H9 (cell line): Measurements from ENCODE around the gene FARS2. TPM values are rescaled to one million over a fixed set of nuclear protein-coding genes. Genes with fewer than 3 reads are reported as not detected.

Experiments used
- DNase-seq: peaks from one replicate; pipeline ENCODE4 v3.0.0-alpha.2; 2017
- H2AFZ ChIP-seq: one replicate; pipeline ENCODE4 v1.6.1; 2013; ENCODE audit warnings: mild to moderate bottlenecking, low read length, control low read depth, moderate library complexity
- H2AK5ac ChIP-seq: 2 replicates; pipeline ENCODE4 v1.6.1; 2013; ENCODE audit warnings: low read length, control low read depth, mixed read lengths; ENCODE audit not compliant: insufficient read length
- H2BK120ac ChIP-seq: one replicate; pipeline ENCODE4 v1.6.1; 2013; ENCODE audit warnings: low read depth, mild to moderate bottlenecking, low read length, control low read depth, inconsistent platforms; ENCODE audit not compliant: poor library complexity, severe bottlenecking
- H2BK12ac ChIP-seq: 2 replicates; pipeline ENCODE4 v1.6.1; 2013; ENCODE audit warnings: low read length, control low read depth, mixed read lengths, low read depth; ENCODE audit not compliant: insufficient read length
- H2BK15ac ChIP-seq: 2 replicates; pipeline ENCODE4 v1.6.1; 2013; ENCODE audit warnings: low read depth, low read length, control low read depth
- H2BK20ac ChIP-seq: one replicate; pipeline ENCODE4 v1.6.1; 2013; ENCODE audit warnings: low read depth, mild to moderate bottlenecking, low read length, control low read depth, inconsistent platforms; ENCODE audit not compliant: poor library complexity, severe bottlenecking
- H2BK5ac ChIP-seq: 2 replicates; pipeline ENCODE4 v1.6.1; 2013; ENCODE audit warnings: low read length, control low read depth, mixed read lengths; ENCODE audit not compliant: insufficient read length
- H3K14ac ChIP-seq: 2 replicates; pipeline ENCODE4 v1.6.1; 2013; ENCODE audit warnings: low read length, control low read depth; ENCODE audit not compliant: insufficient read depth
- H3K18ac ChIP-seq: 2 replicates; pipeline ENCODE4 v1.6.1; 2013; ENCODE audit warnings: low read depth, mild to moderate bottlenecking, mixed read lengths, low read length, control low read depth; ENCODE audit not compliant: insufficient read length
- H3K23ac ChIP-seq: 2 replicates; pipeline ENCODE4 v1.6.1; 2013; ENCODE audit warnings: low read length, control low read depth, mixed read lengths, low read depth; ENCODE audit not compliant: insufficient read length
- H3K23me2 ChIP-seq: 2 replicates; pipeline ENCODE4 v1.6.1; 2013; ENCODE audit warnings: low read depth, mild to moderate bottlenecking, mixed read lengths, low read length, control low read depth; ENCODE audit not compliant: insufficient read length, poor library complexity, severe bottlenecking
- H3K27ac ChIP-seq: 2 replicates; pipeline ENCODE4 v1.5.1; 2013; ENCODE audit warnings: low read length, control low read depth, mixed read lengths, low read depth; ENCODE audit not compliant: insufficient read length
- H3K27me3 ChIP-seq: 2 replicates; pipeline ENCODE4 v1.6.1; 2013; ENCODE audit warnings: low read length, control low read depth, inconsistent platforms; ENCODE audit not compliant: insufficient read depth
- H3K4ac ChIP-seq: 2 replicates; pipeline ENCODE4 v1.6.1; 2013; ENCODE audit warnings: low read depth, mild to moderate bottlenecking, control low read depth, inconsistent platforms, low read length, moderate library complexity
- H3K4me1 ChIP-seq: 2 replicates; pipeline ENCODE4 v1.6.1; 2013; ENCODE audit warnings: low read length, control low read depth, inconsistent platforms; ENCODE audit not compliant: insufficient read depth
- H3K4me2 ChIP-seq: 2 replicates; pipeline ENCODE4 v1.6.1; 2013; ENCODE audit warnings: low read length, control low read depth, mixed read lengths; ENCODE audit not compliant: insufficient read length, insufficient read depth
- H3K56ac ChIP-seq: 2 replicates; pipeline ENCODE4 v1.6.1; 2013; ENCODE audit warnings: low read depth, mild to moderate bottlenecking, mixed read lengths, low read length, control low read depth; ENCODE audit not compliant: insufficient read length
- H3K79me1 ChIP-seq: 2 replicates; pipeline ENCODE4 v1.6.1; 2013; ENCODE audit warnings: low read depth, mild to moderate bottlenecking, moderate library complexity, low read length, control low read depth, inconsistent platforms; ENCODE audit not compliant: insufficient read depth, poor library complexity, severe bottlenecking
- H3K79me2 ChIP-seq: 2 replicates; pipeline ENCODE4 v1.6.1; 2013; ENCODE audit warnings: low read length, control low read depth, inconsistent platforms; ENCODE audit not compliant: insufficient read depth
- H3K9ac ChIP-seq: 2 replicates; pipeline ENCODE4 v1.6.1; 2013; ENCODE audit warnings: low read length, control low read depth, mixed read lengths; ENCODE audit not compliant: insufficient read length; ENCODE audit errors: extremely low read depth
- H3K9me3 ChIP-seq: one replicate; pipeline ENCODE4 v1.6.1; 2013; ENCODE audit warnings: low read depth, low read length, inconsistent platforms; ENCODE audit not compliant: control insufficient read depth
- H3T11ph ChIP-seq: one replicate; pipeline ENCODE4 v1.6.1; 2013; ENCODE audit warnings: mild to moderate bottlenecking, low read length, control low read depth, inconsistent platforms
- H4K20me1 ChIP-seq: one replicate; pipeline ENCODE4 v1.6.1; 2013; ENCODE audit not compliant: control insufficient read depth, insufficient read length, insufficient read depth
- H4K5ac ChIP-seq: 2 replicates; pipeline ENCODE4 v1.6.1; 2013; ENCODE audit warnings: low read depth, mild to moderate bottlenecking, mixed read lengths, low read length, control low read depth; ENCODE audit not compliant: insufficient read length
- H4K8ac ChIP-seq: replicated peaks from 2 replicates; pipeline ENCODE4 v1.6.1; 2013; ENCODE audit warnings: low read length, control low read depth, mixed read lengths, low read depth; ENCODE audit not compliant: insufficient read length
- H4K91ac ChIP-seq: 2 replicates; pipeline ENCODE4 v1.6.1; 2013; ENCODE audit warnings: low read depth, mild to moderate bottlenecking, moderate library complexity, mixed read lengths, low read length, control low read depth; ENCODE audit not compliant: insufficient read length
- H3K27ac Mint-ChIP-seq, 3 experiments: 2 replicates in 2 of 3; 3 replicates in 1 of 3; pipeline ENCODE4 v1.8.0; 2020 to 2021; ENCODE audit warnings: mixed read lengths in 3 of 3, mild to moderate bottlenecking in 1 of 3, moderate library complexity in 1 of 3
- H3K27me3 Mint-ChIP-seq: 2 replicates; pipeline ENCODE4 v1.8.0; 2021; ENCODE audit warnings: low read depth, mild to moderate bottlenecking, moderate library complexity, mixed read lengths
- H3K36me3 Mint-ChIP-seq, 3 experiments: 2 replicates in 2 of 3; 3 replicates in 1 of 3; pipeline ENCODE4 v1.8.0; 2020 to 2021; ENCODE audit warnings: low read depth in 3 of 3, mixed read lengths in 3 of 3; ENCODE audit not compliant: insufficient read depth in 1 of 3
- H3K4me1 Mint-ChIP-seq, 2 experiments: 2 replicates each; pipeline ENCODE4 v1.8.0; 2020; ENCODE audit warnings: mixed read lengths in 2 of 2
- H3K4me3 Mint-ChIP-seq, 2 experiments: 2 replicates in 1 of 2; 3 replicates in 1 of 2; pipeline ENCODE4 v1.8.0; 2020 to 2021; ENCODE audit warnings: mild to moderate bottlenecking in 2 of 2, mixed read lengths in 2 of 2, moderate library complexity in 1 of 2
- H3K9me3 Mint-ChIP-seq, 2 experiments: 2 replicates in 1 of 2; 3 replicates in 1 of 2; pipeline ENCODE4 v1.8.0; 2020; ENCODE audit warnings: mild to moderate bottlenecking in 2 of 2, mixed read lengths in 2 of 2, moderate library complexity in 1 of 2
- WGBS: extraction: QIAGEN DNeasy Blood & Tissue Kit; methylation state at CpG from one replicate; pipeline ENCODE4 v1.1.7; 2013; ENCODE audit warnings: missing lambda C conversion rate, low lambda C conversion rate, mixed read lengths; ENCODE audit not compliant: insufficient read length; ENCODE audit errors: extremely low coverage; 5-methylcytosine and 5-hydroxymethylcytosine counted together
- total RNA-seq: library from RNA; stranded (reverse); gene quantifications from 2 replicates; pipeline ENCODE4 v1.2.1, GENCODE V29; 2021
- TF ChIP-seq, protein P1 (sequence below): fragments of 200-600 bp; sonication (generic); conservative IDR thresholded peaks from 3 replicates; pipeline ENCODE4 v1.8.0; 2021; ENCODE audit warnings: antibody characterized with exemption, mild to moderate bottlenecking

Gene FARS2
- total RNA-seq, 1 experiment from 2014 or later: 8.5 TPM

DNA sequence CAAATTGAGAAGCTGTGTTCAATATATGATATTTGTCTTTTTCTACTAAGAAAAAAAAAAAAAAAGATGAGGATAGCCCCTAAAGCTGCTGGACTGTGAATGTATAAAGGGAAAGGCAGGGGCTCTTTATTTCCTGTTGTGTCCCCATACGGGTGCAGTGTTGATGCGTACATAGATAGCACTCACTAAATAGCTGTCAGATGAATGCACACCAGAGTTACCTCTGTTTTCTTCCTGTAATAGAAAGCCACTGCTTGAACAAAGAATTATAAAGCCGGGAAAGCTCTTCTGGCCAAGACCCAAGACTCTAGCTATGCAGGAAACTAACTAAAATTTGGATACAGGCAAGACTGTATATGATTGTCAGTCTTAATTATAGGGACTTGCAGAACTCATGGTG is 260.0 kb downstream of the FARS2 start:
- no CpG with 5 or more reads among the region's 3 CpGs for WGBS
- H4K5ac ChIP-seq: no peak overlapping the region

More for the DNA sequence above, 260.0 kb downstream of the FARS2 start:
- Mint-ChIP-seq H3K4me1 (no peaks in the 10 kb centered on the region), H3K4me3 (no peak overlapping the region), H3K27me3 (no peaks in the 10 kb centered on the region), H3K36me3 (no peaks in the 10 kb centered on the region), H3K27ac (no peak overlapping the region), H3K9me3 (no peaks in the 10 kb centered on the region)
- H3K14ac ChIP-seq: no peak overlapping the region
- no peaks in the 10 kb centered on the region for H3K4me1 ChIP-seq
- no peaks in the 10 kb centered on the region for H4K20me1 ChIP-seq
- H4K8ac ChIP-seq: no peak overlapping the region
- H2BK15ac ChIP-seq: no peak overlapping the region
- H3K23me2 ChIP-seq: no peaks in the 10 kb centered on the region
- no peaks in the 10 kb centered on the region for H3K27me3 ChIP-seq
- H3K79me2 ChIP-seq: no peaks in the 10 kb centered on the region
- no peaks in the 10 kb centered on the region for H3K9me3 ChIP-seq
- H3K27ac ChIP-seq: no peak overlapping the region
- H2AFZ ChIP-seq: no peak overlapping the region
- H3K9ac ChIP-seq: no peak overlapping the region
- no peak overlapping the region for H2BK5ac ChIP-seq
- no peak overlapping the region for H2BK120ac ChIP-seq
- H3T11ph ChIP-seq: no peak overlapping the region
- H2AK5ac ChIP-seq: no peak overlapping the region
- TF ChIP-seq, protein P1, sequence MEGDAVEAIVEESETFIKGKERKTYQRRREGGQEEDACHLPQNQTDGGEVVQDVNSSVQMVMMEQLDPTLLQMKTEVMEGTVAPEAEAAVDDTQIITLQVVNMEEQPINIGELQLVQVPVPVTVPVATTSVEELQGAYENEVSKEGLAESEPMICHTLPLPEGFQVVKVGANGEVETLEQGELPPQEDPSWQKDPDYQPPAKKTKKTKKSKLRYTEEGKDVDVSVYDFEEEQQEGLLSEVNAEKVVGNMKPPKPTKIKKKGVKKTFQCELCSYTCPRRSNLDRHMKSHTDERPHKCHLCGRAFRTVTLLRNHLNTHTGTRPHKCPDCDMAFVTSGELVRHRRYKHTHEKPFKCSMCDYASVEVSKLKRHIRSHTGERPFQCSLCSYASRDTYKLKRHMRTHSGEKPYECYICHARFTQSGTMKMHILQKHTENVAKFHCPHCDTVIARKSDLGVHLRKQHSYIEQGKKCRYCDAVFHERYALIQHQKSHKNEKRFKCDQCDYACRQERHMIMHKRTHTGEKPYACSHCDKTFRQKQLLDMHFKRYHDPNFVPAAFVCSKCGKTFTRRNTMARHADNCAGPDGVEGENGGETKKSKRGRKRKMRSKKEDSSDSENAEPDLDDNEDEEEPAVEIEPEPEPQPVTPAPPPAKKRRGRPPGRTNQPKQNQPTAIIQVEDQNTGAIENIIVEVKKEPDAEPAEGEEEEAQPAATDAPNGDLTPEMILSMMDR: no peak
- no peak overlapping the region for H3K4ac ChIP-seq
- H2BK20ac ChIP-seq: no peak overlapping the region
- H3K79me1 ChIP-seq: no peaks in the 10 kb centered on the region
- no peak overlapping the region for H3K56ac ChIP-seq
- no peak overlapping the region for H3K18ac ChIP-seq
- no peak overlapping the region for H3K4me2 ChIP-seq
- no peak overlapping the region for H2BK12ac ChIP-seq
- no peak overlapping the region for H4K91ac ChIP-seq
- H3K23ac ChIP-seq: no peak overlapping the region
- DNase-seq: no peak
